PFSK-1 (cell line): ENCODE measurements around the gene INPP4B.

Experiments used
- POLR2AphosphoS5 ChIP-seq: IDR thresholded peaks from 2 replicates; pipeline ENCODE4 v1.6.1; 2012; ENCODE audit warnings: low read depth, mild to moderate bottlenecking, control low read depth, low read length, moderate library complexity
- REST ChIP-seq, 2 experiments: IDR thresholded peaks; 2 replicates each; pipeline versions ENCODE4 v1.6.1 to v1.8.0; 2011 to 2012; ENCODE audit warnings: low read depth in 2 of 2, low read length in 2 of 2, control low read depth in 1 of 2, inconsistent platforms in 1 of 2, mild to moderate bottlenecking in 1 of 2, moderate library complexity in 1 of 2; ENCODE audit not compliant: insufficient read depth in 1 of 2
- SIN3A ChIP-seq: IDR thresholded peaks from 2 replicates; pipeline ENCODE4 v1.6.1; 2012; ENCODE audit warnings: mild to moderate bottlenecking, low read length, moderate library complexity, borderline replicate concordance; ENCODE audit not compliant: insufficient read depth
- TAF1 ChIP-seq: IDR thresholded peaks from 2 replicates; pipeline ENCODE4 v1.6.1; 2012; ENCODE audit warnings: low read length, control low read depth, borderline replicate concordance; ENCODE audit not compliant: insufficient read depth

GRCh38 chr4:142324572-142324971 is 521.5 kb downstream of the INPP4B start:
- TF ChIP-seq SIN3A (no peak), POLR2AphosphoS5 (no peak), REST (IDR thresholded peaks at IDR 0.05; ENCODE audit: insufficient read depth in 1 of 2, low read depth in 2 of 2, low read length in 2 of 2) (no peak), TAF1 (no peak)
